GM19035 (cell line): ENCODE data around the gene SULT1A2.
"Not testable (repeated sequence)": the region's sequence is repeated elsewhere in the genome, so short reads cannot be mapped to it uniquely, and the experiment has no call there.

Experiments
- ATAC-seq: cut with Tn5 transposase; IDR thresholded peaks from one replicate; pipeline ENCODE4 v1.9.1; 2021; ENCODE audit not compliant: unreplicated experiment

SULT1A2 gene

DNA sequence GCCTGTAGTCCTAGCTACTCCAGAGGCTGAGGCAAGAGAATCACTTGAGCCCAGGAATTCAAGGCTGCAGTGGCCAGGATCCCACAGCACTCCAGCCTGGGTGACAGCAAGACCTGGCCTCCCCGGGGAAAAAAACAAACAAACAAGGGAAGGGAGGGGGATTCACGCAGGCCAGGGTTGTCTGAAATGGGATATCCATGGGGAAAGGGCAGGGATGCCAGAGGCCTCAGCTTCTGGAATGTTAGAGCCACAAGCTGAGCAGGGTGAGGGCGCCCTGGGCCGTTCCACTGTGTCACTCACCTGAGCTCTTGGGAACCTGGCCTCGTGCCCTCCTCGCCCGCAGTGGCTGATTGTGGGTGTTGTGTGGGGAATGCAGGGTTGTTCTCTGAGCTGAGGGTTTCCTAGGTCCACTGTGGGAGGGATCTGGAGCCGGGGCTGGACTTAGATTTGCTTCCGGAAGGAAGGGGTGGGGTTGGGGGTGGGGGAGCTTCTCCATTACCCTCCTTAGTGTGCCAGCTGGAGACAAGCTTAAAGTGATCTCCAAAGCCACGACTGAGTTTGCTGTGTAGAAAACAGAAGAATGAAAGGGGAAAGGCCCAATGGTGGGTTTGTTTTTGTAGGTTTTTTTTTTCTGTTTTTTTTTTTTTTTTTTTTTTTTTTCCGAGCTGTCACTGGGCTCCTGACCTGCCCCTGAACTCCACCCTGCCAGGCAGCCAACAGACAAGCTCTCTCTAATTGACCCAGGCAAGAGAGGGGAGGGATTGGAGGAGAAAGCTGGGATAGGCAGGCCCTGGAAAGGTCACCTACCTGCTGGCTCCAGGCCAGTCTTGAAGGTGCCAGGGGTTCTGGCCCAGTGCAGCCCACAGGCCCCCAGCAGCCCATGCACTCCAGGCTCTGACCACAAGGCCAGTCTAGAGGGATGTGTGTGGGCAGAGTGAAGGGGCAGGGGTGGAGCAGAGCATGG is 13.1 kb upstream of the SULT1A2 start, which contains the start of gene SULT1A1:
TSS of gene SULT1A1 (minus strand) at position 414 of the 964 bp plus-strand sequence. CDS start 1,189 bp downstream, outside the sequence.
- ATAC-seq = no peak

DNA sequence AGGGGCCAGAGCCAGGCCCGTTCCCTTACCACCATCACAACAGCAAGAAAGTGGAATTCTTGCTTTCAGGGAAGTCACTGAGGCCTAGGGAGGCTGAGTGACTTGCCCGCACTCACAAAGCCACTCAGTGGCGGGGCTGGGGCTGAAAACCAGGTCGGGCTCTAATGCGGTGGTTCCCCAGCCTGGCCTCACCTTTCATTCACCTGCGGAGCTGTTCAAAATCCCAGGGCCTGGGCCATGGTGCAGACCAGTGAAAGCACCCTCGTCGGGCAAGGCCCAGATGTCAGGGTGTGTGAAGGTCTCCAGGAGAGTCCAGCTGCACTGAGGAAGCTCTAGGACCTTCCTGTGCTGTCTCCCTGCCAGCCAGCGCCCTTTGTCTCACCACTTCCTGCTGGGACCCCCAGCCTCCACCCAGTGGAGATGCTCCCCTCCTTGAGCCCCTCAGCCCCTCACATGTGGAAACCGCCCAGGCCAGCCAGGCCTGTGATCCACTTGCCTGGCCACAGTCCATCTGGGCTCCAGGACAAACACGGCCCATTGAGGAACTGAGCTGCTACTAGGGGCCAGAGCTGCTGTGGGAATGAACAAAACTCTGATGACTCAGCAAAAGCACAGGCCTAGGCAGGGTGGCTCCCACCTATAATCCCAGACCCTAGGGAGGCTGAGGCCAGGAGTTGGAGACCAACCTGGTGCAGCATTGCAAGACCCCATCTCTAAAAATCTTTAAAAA is 12.2 kb upstream of the SULT1A2 start:
- not testable (repeated sequence) for ATAC-seq

DNA sequence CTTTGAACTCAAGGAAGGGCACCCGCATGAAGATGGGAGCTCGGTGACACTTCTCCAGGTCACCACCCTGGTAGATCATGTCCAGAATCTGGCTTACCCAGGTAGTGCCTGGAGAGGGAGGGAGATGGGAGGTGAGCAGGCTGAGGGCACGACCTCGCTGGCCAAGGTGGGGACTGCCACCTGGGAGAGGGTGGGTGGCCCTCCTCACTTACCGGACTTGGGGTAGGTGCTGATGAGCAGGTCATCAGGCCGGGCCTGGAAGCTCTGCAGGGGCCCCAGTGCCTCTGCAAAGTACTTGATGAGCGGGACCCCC is 11.6 kb upstream of the SULT1A2 start:
- not testable (repeated sequence) for ATAC-seq

DNA sequence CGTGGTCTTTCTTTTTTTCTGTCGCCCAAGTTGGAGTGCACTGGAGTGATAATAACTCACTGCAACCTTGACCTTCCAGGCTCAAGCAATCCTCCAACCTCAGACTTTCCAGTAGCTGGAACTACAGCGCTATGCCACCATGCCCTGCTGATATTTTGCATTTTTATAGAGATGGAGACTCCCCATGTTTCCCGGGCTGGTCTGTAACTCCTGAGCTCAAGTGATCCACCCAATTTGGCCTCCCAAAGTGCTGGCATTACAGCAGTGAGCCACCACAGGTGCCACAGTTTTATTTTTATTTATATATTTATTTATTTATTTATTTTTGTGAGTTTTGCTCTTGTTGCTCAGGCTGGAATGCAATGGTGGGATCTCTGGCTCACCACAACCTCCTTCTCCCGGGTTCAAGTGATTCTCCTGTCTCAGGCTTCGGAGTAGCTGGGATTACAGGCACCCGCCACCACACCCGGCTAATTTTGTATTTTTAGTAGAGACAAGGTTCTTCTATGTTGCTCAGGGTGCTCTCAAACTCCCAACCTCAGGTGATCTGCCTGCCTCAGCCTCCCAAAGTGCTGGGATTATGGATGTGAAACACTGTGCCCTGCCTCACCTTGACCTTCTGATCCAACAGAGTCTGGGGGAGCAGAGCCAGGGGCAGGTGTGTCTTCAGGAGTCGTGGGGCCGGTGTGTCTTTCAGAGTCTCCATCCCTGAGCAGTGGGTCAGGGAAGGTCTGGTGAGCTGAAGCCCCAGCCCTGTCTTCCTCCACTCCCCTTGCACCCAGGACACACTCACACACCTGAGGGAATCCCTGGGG is 11.0 kb upstream of the SULT1A2 start:
- not testable (repeated sequence) for ATAC-seq

DNA sequence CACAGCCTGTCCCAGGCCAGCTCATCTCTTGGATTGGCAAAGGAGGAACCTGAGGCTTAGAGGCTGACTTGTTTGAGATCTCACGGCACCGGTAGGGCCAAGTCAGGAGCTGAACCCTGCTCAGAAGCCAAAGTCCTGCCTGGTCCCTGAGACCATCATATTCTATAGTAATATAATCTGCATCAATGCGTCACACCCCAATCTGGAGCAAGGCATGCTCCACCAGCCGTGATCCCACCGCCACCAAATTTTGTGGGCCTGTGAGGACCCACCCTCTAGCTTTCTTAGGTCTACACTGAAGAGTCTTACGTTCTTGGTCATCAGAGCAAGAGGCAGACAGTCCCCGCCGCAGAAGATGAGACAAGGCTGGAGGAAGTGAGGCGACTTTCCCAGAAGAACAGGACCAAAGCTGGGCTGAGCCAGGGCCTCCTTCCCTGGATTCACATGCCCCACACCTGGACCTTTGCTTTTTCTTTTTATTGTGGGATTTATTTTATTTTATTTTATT is 10.3 kb upstream of the SULT1A2 start:
- no peak for ATAC-seq

DNA sequence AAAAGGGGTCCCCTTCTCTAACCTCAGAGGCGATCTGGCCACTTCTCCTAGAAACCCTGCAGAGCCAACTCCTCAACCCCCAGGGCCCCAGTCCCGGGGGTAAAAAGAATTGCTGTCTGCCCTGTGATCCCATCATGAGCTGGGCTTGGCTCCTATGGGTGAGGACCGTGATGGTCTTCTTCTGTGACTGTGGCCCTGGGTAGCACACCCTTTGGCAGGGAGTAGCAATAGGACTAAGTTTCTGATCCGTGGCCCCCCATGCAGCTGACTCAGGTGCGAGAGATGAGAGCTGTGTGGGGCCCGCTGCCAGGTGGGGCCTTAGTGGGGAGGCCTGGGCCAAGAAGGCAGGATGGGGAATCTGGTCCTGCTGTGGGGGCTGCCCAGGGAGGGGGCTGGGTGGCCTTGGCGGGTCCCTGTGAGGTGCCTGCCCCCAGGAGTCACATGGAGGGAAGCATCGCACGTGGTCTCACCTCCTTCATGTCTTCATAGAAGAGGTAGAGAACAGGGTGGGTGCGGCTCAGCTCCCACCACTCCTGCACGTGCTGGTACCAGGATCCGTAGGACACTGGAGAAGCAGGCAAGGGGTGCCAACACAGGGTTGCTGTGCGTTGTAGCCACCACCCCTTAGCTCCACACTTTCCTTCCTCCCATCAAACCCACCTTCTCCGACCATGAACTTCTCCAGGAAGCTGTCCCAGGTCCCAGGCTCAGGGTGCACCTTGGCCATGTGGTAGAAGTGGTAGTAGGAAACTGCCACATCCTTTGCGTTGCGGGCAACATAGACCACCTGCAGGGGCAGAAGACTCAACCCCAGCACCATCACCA is 9.7 kb upstream of the SULT1A2 start:
- ATAC-seq = no peak

DNA sequence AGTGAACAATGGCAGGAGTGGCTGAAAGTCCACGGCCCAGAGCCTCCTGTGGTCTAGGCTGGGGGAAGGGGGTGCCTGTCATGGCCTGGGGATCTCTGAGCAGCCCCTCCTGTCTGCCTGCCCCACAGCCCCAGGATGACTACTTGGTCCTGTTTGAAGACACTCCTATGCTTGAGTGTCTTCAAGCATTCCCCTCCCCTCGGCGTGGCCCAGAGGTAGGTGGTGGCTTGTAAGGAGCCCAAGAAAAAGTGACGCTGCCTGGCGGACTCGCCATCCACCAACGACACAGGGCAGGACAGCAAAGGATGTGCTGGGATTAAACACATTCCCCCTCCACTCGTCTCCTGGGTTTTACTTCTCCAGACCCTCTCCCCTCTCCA is 7.3 kb upstream of the SULT1A2 start:
- ATAC-seq = no peak

DNA sequence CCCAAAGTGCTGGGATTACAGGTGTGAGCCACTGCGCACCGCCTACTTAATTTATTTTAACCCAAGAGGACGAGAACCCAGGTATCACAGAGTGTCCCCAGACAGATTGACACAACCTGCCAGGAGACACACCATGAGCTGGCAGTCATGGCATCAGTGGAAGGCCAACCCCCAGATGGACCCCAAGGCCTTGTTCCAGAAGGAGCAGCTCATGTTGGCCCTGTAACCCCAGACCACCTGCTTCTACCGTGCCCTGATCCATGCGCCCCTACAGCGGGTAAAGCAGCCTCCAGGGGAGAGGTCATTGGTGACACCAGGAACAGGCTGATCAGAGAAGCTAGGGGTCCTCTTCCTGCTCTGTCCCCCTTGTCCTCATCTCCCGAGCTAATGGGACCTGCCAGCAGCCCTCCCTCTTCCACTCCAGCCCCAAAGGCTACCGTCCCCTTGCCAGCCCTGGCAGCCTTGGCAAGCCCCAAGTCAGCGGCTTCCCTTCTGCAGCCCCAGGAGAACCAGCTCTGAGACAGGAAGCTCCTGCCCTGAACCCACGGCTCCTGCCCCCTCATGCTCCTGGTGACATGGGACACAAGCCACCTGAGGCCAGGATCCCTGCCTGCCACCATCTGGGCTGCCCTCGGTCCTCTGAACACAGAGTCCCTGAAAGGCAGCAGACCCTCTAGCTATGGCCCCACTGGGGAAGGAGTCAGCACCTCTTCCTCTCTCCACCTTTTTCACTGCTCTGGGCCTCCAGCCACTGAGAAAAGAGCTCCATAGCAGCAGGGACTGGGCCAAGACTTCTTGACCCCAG is 6.7 kb upstream of the SULT1A2 start:
- no peak for ATAC-seq

DNA sequence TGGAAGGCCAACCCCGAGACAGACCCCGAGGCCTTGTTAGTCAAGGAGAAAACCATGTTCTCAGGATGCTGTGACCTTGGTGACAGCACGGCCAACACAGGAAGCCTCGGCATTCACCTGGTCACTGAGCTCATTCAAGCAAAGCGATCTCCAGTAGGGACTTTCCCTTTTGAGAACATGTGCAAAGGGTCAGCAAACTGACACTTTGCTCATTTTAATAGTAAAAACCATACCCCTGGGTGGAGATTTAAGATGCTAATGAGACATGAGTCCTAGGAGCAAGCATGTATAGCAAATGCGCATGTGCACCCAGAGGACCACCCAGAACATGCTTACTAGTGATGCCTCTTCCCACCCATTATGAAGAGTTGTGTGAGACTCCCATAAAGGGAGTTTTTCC is 5.7 kb upstream of the SULT1A2 start:
- ATAC-seq = no peak

DNA sequence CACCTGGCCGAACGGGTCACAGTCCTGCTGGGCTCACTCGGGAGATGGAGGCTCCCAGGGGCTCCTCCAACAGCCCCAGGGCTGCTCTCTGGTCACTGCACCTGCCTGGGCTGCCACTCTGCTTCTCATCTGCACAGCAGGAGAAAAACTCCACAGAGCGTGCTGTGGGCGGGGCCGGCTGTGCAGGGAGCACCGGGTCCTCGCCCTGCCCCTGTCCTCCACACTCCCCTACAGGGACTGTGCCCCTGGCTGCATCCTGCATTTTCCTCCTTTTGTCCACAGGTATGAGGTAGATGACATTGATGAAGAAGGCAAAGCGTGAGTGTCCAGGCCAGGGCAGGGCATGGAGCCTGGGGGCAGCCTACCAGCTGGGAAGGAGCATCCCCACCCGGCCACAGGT is 5.2 kb upstream of the SULT1A2 start:
- not testable (repeated sequence) for ATAC-seq

DNA sequence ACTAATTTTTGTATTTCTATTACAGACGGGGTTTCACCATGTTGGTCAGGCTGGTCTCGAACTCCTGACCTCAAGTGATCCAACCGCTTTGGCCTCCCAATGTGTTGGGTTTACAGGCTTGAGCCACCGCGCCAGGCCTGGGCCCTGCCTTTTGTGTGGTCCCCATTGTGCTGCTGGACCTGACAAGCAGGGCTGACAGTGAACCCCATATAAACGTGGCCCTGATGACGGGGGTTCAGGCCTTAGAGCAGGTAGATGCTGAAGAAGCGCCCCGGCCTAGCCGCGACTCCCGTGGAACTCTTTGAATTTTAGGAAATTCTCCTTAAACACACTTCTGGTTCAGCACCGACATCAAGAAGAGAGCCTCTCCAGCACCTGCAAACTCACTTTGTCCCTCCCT is 4.7 kb upstream of the SULT1A2 start:
- ATAC-seq = not testable (repeated sequence)

DNA sequence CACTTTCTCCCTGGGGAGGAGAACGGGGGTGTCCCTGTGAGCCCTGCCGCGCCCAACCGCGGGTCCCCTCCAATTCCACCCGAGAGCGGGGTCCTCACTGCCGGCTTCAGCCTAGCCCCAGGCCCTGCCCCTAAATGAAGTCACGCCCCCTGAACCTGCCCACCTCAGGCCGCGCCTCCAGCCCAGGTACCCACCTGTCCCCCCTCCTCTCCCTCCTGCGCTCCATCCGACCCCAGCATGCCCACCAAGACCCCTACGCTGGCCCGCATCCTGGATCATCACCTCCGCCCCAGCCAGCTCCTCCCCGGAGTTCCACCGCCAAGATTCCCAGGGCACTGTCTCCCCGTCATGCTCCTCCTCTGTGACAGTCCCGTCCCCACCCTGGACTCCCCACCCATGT is 4.1 kb upstream of the SULT1A2 start:
- ATAC-seq = not testable (repeated sequence)

DNA sequence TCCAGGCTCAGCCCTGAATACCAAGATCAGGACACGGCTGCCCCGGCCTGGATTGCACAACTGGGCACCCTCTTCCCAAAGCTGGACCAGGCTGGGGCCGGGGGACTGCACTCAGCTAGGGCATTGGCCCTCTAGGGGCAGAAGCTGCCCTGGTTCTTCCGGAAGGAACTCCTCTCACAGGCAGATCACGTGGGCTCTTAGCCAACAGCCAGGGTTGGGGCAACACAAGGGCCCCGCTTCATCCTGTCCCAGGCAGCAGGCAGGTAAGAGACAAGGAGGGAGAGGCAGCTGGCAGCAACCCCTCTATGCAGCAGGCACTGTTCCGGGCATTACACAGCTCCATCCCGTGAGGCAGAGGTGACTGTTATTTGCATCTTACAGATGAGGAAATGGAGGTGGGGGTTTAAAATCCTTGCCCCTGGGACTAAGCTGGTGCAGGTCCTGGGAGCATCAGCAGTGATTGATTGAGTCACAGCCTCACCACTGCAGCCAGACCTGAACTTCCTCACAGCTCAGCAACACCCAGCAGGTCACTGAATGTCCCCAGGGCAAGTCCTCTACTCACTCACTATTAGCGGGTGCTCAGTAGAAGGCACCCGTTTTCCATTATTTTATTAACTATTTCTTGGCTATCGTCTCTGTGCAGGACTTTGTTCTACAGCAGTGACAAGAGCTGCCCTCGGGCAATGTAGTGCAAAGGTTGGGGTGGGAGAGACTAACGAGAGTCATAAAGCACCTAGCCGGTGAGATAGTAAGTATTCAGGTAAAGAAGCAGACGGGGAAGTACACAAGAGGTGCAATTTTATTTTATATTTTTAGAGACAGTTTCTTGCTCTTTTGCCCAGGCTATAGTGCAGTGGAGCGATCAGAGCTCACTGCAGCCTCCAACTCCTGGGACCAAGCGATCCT is 2.8 kb upstream of the SULT1A2 start:
- not testable (repeated sequence) for ATAC-seq

DNA sequence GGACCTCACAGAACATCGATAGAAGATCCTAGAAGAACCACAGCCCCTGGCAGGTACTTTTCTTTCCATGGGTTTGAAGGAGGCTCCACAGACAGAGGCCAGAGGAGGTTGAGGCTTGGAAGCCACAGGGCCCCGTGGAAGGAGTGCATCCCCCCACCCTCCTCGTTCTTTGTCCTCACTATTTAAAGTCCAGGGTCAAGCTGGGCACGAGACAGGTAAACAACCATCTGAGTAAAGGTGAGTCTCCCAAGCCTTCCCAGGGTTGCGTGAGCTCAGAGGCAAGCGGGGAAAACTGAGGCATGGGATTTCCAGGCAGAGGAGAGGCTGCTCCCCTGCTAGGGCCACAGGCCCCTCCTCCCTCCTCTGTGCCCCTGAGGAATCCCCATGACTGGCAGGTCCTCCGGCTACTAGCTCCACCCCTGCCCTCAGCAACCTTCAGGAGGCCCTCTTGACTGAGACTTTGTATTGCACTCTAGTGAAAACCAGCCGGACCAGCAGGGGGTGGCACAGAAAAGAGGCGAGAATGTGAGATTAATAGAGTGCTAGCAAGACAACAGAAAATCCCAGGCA is 927 bp upstream of the SULT1A2 start:
- ATAC-seq = no peak

DNA sequence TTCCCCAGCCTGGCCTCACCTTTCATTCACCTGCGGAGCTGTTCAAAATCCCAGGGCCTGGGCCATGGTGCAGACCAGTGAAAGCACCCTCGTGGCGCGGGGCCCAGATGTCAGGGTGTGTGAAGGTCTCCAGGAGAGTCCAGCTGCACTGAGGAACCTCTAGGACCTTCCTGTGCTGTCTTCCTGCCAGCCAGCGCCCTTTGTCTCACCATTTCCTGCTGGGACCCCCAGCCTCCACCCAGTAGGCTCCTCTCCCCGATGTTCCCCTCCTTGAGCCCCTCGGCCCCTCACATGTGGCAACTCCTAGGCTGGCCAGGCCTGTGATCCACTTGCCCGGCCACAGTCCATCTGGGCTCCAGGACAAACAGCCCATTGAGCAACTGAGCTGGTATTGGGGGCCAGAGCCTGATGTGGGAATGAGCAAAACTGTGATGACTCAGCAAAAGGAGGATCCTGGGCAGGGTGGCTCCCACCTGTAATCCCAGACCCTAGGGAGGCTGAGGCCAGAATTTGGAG is 677 bp downstream of the SULT1A2 start:
- ATAC-seq = no peak

DNA sequence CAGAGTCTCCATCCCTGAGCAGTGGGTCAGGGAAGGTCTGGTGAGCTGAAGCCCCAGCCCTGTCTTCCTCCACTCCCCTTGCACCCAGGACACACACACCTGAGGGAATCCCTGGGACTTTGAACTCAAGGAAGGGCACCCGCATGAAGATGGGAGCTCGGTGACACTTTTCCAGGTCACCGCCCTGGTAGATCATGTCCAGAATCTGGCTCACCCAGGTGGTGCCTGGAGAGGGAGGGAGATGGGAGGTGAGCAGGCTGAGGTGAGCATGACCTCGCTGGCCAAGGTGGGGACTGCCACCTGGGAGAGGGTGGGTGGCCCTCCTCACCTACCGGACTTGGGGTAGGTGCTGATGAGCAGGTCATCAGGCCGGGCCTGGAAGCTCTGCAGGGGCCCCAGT is 1.4 kb downstream of the SULT1A2 start:
- ATAC-seq = not testable (repeated sequence)

DNA sequence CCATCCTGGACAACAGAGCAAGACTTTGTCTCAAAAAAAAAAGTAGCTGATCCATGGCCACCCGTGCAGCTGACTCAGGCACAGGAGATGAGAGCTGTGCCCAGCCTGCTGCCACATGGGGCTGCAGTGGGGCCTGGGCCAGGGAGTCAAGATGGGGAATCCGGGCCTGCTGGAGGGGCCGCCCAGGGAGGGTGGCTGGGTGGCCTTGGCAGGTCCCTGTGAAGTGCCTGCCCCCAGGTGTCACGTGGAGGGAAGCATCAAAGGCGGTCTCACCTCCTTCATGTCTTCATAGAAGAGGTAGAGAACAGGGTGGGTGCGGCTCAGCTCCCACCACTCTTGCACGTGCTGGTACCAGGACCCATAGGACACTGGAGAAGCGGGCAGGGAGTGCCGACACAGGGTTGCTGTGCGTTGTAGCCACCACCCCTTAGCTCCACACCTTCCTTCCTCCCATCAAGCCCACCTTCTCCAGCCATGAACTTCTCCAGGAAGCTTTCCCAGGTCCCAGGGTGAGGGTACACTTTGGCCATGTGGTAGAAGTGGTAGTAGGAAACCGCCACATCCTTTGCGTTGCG is 3.8 kb downstream of the SULT1A2 start:
- no peak for ATAC-seq
